Smooth muscle cell (in vitro differentiated cells): ENCODE results near the gene CDH4. TPM values are rescaled to one million over a fixed set of nuclear protein-coding genes. Genes with fewer than 3 reads are reported as not detected.

Experiments
- DNase-seq: peaks from one replicate; lab custom pipeline; 2025; ENCODE audit not compliant: unreplicated experiment; lab: John Stamatoyannopoulos, UW
- H2AFZ ChIP-seq: fragments of 200-600 bp; sonication (generic); 2 replicates; pipeline ENCODE4 v1.6.0; 2016; ENCODE audit warnings: antibody characterized with exemption, low read depth, mild to moderate bottlenecking
- H3F3A ChIP-seq: fragments of 200-600 bp; sonication (generic); 2 replicates; pipeline ENCODE4 v1.6.0; 2017; ENCODE audit warnings: antibody characterized with exemption, low read depth
- H3K27ac ChIP-seq: fragments of 200-600 bp; sonication (generic); 2 replicates; pipeline ENCODE4 v1.5.1; 2016; ENCODE audit warnings: low read depth, mild to moderate bottlenecking
- H3K27me3 ChIP-seq: fragments of 200-600 bp; sonication (generic); 2 replicates; pipeline ENCODE4 v1.6.1; 2016; ENCODE audit warnings: low read depth, mild to moderate bottlenecking
- H3K36me3 ChIP-seq: fragments of 200-600 bp; sonication (generic); 2 replicates; pipeline ENCODE4 v1.5.1; 2016; ENCODE audit warnings: low read depth
- H3K4me1 ChIP-seq: fragments of 200-600 bp; sonication (generic); 2 replicates; pipeline ENCODE4 v1.5.1; 2016; ENCODE audit warnings: low read depth
- H3K4me2 ChIP-seq: fragments of 200-600 bp; sonication (generic); 2 replicates; pipeline ENCODE4 v1.6.0; 2016; ENCODE audit warnings: mild to moderate bottlenecking
- H3K4me3 ChIP-seq: fragments of 200-600 bp; sonication (generic); 2 replicates; pipeline ENCODE4 v1.5.1; 2016; ENCODE audit warnings: mild to moderate bottlenecking
- H3K79me2 ChIP-seq: fragments of 200-600 bp; sonication (generic); 2 replicates; pipeline ENCODE4 v1.6.0; 2016; ENCODE audit warnings: low read depth, mild to moderate bottlenecking
- H3K9ac ChIP-seq: fragments of 200-600 bp; sonication (generic); 2 replicates; pipeline ENCODE4 v1.6.0; 2016; ENCODE audit warnings: low read depth
- H3K9me3 ChIP-seq: fragments of 200-600 bp; sonication (generic); replicated peaks from 2 replicates; pipeline ENCODE4 v1.5.1; 2016; ENCODE audit warnings: low read depth
- H4K20me1 ChIP-seq: fragments of 200-600 bp; sonication (generic); 2 replicates; pipeline ENCODE4 v1.6.0; 2016; ENCODE audit warnings: low read depth
- CTCF ChIP-seq: fragments of 200-600 bp; sonication (generic); IDR thresholded peaks from 2 replicates; pipeline ENCODE4 v1.5.1; 2017; ENCODE audit warnings: borderline replicate concordance, mild to moderate bottlenecking, antibody characterized with exemption; ENCODE audit not compliant: insufficient read depth, poor library complexity, severe bottlenecking
- WGBS: methylation state at CpG from one replicate; pipeline ENCODE4 v1.1.7; 2016; ENCODE audit warnings: low lambda C conversion rate; 5-methylcytosine and 5-hydroxymethylcytosine counted together
- polyA plus RNA-seq: library from polyadenylated mRNA; unstranded; fragments of >200 nt; fragmentation: Nextera tagmentation; extraction: Ambion mirVana; gene quantifications from 2 replicates; pipeline ENCODE4 v1.2.1, GENCODE V29; 2016
- total RNA-seq: library from RNA; depleted of rRNA; stranded (reverse); fragments of >200 nt; gene quantifications from 2 replicates; pipeline ENCODE4 v1.2.3, GENCODE V29; 2014

CDH4 gene
- total and polyA plus RNA-seq, 2 experiments from 2014 or later, result 0.03 to 0.04 TPM

- H3K9me3 ChIP-seq, result no peaks in the 10 kb centered on the region
- no peak overlapping the region for H3K4me2 ChIP-seq
Observed at GRCh38 chr20:61789329-61789728, 537.3 kb downstream of the CDH4 start.

GRCh38 chr20:61790116-61790827, 538.2 kb downstream of the CDH4 start:
- Histone ChIP-seq H3K4me3 (no peak overlapping the region), H3F3A (no peaks in the 10 kb centered on the region), H3K9me3 (no peaks in the 10 kb centered on the region), H3K36me3 (no peaks in the 10 kb centered on the region), H3K27ac (no peak overlapping the region), H3K9ac (no peak overlapping the region), H3K4me2 (no peak overlapping the region), H3K27me3 (no peaks in the 10 kb centered on the region), H3K4me1 (no peaks in the 10 kb centered on the region), H2AFZ (no peak overlapping the region), H4K20me1 (no peaks in the 10 kb centered on the region), H3K79me2 (no peaks in the 10 kb centered on the region)
- no peak for TF ChIP-seq CTCF
- no peak for DNase-seq
- WGBS, result 93% methylated on average over 2 of the region's 2 CpGs

More at GRCh38 chr20:61789329-61789728, 537.3 kb downstream of the CDH4 start:
- no peak for DNase-seq
- Histone ChIP-seq H3K4me1 (no peaks in the 10 kb centered on the region), H3K9ac (no peak overlapping the region), H4K20me1 (no peaks in the 10 kb centered on the region), H3K36me3 (no peaks in the 10 kb centered on the region), H2AFZ (no peak overlapping the region), H3F3A (no peaks in the 10 kb centered on the region), H3K27me3 (no peaks in the 10 kb centered on the region), H3K4me3 (no peak overlapping the region), H3K27ac (no peak overlapping the region), H3K79me2 (no peaks in the 10 kb centered on the region)
- no peak for TF ChIP-seq CTCF
- WGBS, result 60% methylated on average over 10 of the region's 10 CpGs

GRCh38 chr20:61791995-61792394, 539.9 kb downstream of the CDH4 start:
- Histone ChIP-seq H3K9me3 (no peaks in the 10 kb centered on the region), H4K20me1 (no peaks in the 10 kb centered on the region), H3F3A (no peaks in the 10 kb centered on the region), H3K9ac (no peak overlapping the region), H3K4me3 (no peak overlapping the region), H3K27ac (no peak overlapping the region), H3K4me2 (no peak overlapping the region), H3K27me3 (no peaks in the 10 kb centered on the region), H3K36me3 (no peaks in the 10 kb centered on the region), H2AFZ (no peak overlapping the region), H3K79me2 (no peaks in the 10 kb centered on the region), H3K4me1 (no peaks in the 10 kb centered on the region)
- DNase-seq, result no peak
- 90% methylated on average over 6 of the region's 6 CpGs for WGBS
- no peak for TF ChIP-seq CTCF
